Skeletal muscle tissue (tissue), 4 donors: Measurements from ENCODE around the gene PCSK6. TPM values are rescaled to one million over a fixed set of nuclear protein-coding genes. Genes with fewer than 3 reads are reported as not detected.
"Not testable (repeated sequence)": the region's sequence is repeated elsewhere in the genome, so short reads cannot be mapped to it uniquely, and the experiment has no call there.

ENCODE experiments used
- H3K27ac ChIP-seq: one replicate; pipeline ENCODE4 v1.7.0; 2013; ENCODE audit warnings: mild to moderate bottlenecking, low read depth, low read length, inconsistent platforms
- H3K27me3 ChIP-seq, 3 donors: one replicate each; pipeline ENCODE4 v1.7.0; 2013; ENCODE audit warnings: low read length in 3 of 3; ENCODE audit not compliant: control insufficient read depth in 3 of 3, insufficient read depth in 3 of 3
- H3K36me3 ChIP-seq, 3 donors: one replicate each; pipeline ENCODE4 v1.7.0; 2013; ENCODE audit warnings: low read length in 3 of 3; ENCODE audit not compliant: control insufficient read depth in 3 of 3, insufficient read depth in 3 of 3
- H3K4me1 ChIP-seq, 3 donors: one replicate each; pipeline ENCODE4 v1.7.0; 2013; ENCODE audit warnings: low read length in 3 of 3, mild to moderate bottlenecking in 3 of 3; ENCODE audit not compliant: control insufficient read depth in 3 of 3, insufficient read depth in 3 of 3
- H3K4me3 ChIP-seq, 3 donors: one replicate each; pipeline ENCODE4 v1.7.0; 2013; ENCODE audit warnings: low read length in 3 of 3
- H3K9ac ChIP-seq, 3 donors: one replicate each; pipeline ENCODE4 v1.7.0; 2013; ENCODE audit warnings: low read length in 3 of 3, mild to moderate bottlenecking in 3 of 3, moderate library complexity in 2 of 3, low read depth in 1 of 3
- H3K9me3 ChIP-seq, 3 donors: one replicate each; pipeline ENCODE4 v1.7.0; 2013; ENCODE audit warnings: low read length in 3 of 3; ENCODE audit not compliant: control insufficient read depth in 3 of 3
- total RNA-seq: library from RNA; depleted of rRNA; stranded (reverse); fragments of >200 nt; gene quantifications from one replicate; pipeline ENCODE4 v1.2.3, GENCODE V29; 2014
- donor health status: Osteomylitis.

PCSK6 gene
- total RNA-seq, 1 donor from 2014 or later: 11.5 TPM

- H3K9ac ChIP-seq: no peak overlapping the region
- no peak overlapping the region for H3K27ac ChIP-seq
- H3K9me3 ChIP-seq: no peaks in the 10 kb centered on the region
- H3K4me1 ChIP-seq: peaks cover 6 to 19% (median 15%) of the 10 kb centered on the region in 3 donors
- H3K36me3 ChIP-seq: no peaks in the 10 kb centered on the region
- no peak overlapping the region for H3K4me3 ChIP-seq
- H3K27me3 ChIP-seq: no peaks in the 10 kb centered on the region
Observed at GRCh38 chr15:101346928-101347327, 142.6 kb downstream of the PCSK6 start.

- H3K27me3 ChIP-seq: peaks cover 0 to 5% (median 0%) of the 10 kb centered on the region in 3 donors
- H3K9ac ChIP-seq: no peak overlapping the region
- H3K9me3 ChIP-seq: no peaks in the 10 kb centered on the region
- H3K27ac ChIP-seq: no peak overlapping the region
- no peaks in the 10 kb centered on the region for H3K4me1 ChIP-seq
- H3K4me3 ChIP-seq: no peak overlapping the region
- H3K36me3 ChIP-seq: no peaks in the 10 kb centered on the region
Observed at GRCh38 chr15:101342056-101342455, 147.5 kb downstream of the PCSK6 start.

GRCh38 chr15:101338502-101339057, 150.9 kb downstream of the PCSK6 start:
- H3K27me3 ChIP-seq: peaks cover 0 to 5% (median 0%) of the 10 kb centered on the region in 3 donors
- H3K27ac ChIP-seq: no peak overlapping the region
- no peaks in the 10 kb centered on the region for H3K36me3 ChIP-seq
- H3K4me1 ChIP-seq: no peaks in the 10 kb centered on the region
- no peak overlapping the region for H3K9ac ChIP-seq
- no peak overlapping the region for H3K4me3 ChIP-seq
- no peaks in the 10 kb centered on the region for H3K9me3 ChIP-seq

GRCh38 chr15:101337976-101338375, 151.5 kb downstream of the PCSK6 start:
- no peak overlapping the region for H3K9ac ChIP-seq
- no peak overlapping the region for H3K27ac ChIP-seq
- no peaks in the 10 kb centered on the region for H3K36me3 ChIP-seq
- no peaks in the 10 kb centered on the region for H3K4me1 ChIP-seq
- no peaks in the 10 kb centered on the region for H3K9me3 ChIP-seq
- H3K27me3 ChIP-seq: peaks cover 0 to 5% (median 0%) of the 10 kb centered on the region in 3 donors
- no peak overlapping the region for H3K4me3 ChIP-seq

- H3K27me3 ChIP-seq, H3K9ac ChIP-seq, H3K27ac ChIP-seq, H3K9me3 ChIP-seq, H3K4me1 ChIP-seq, H3K4me3 ChIP-seq, H3K36me3 ChIP-seq: not testable (repeated sequence)
Observed at GRCh38 chr15:101333907-101334789, 155.4 kb downstream of the PCSK6 start.

GRCh38 chr15:101332061-101332467, 157.4 kb downstream of the PCSK6 start:
- Histone ChIP-seq H3K9ac (no peak overlapping the region), H3K36me3 (no peaks in the 10 kb centered on the region), H3K4me3 (no peak overlapping the region), H3K9me3 (no peaks in the 10 kb centered on the region), H3K27me3 (peaks cover 0 to 10% (median 8%) of the 10 kb centered on the region in 3 donors), H3K4me1 (no peaks in the 10 kb centered on the region), H3K27ac (no peak overlapping the region)

- H3K27ac ChIP-seq: no peak overlapping the region
- peaks cover 0 to 14% (median 10%) of the 10 kb centered on the region in 3 donors for H3K27me3 ChIP-seq
- no peak overlapping the region for H3K4me3 ChIP-seq
- H3K4me1 ChIP-seq: no peaks in the 10 kb centered on the region
- H3K36me3 ChIP-seq: no peaks in the 10 kb centered on the region
- no peaks in the 10 kb centered on the region for H3K9me3 ChIP-seq
- no peak overlapping the region for H3K9ac ChIP-seq
Observed at GRCh38 chr15:101329867-101330380, 159.6 kb downstream of the PCSK6 start.

- H3K9me3 ChIP-seq: no peaks in the 10 kb centered on the region
- no peaks in the 10 kb centered on the region for H3K4me1 ChIP-seq
- peaks cover 0 to 1% (median 0%) of the 10 kb centered on the region in 3 donors for H3K36me3 ChIP-seq
- H3K27me3 ChIP-seq: peaks cover 0 to 14% (median 10%) of the 10 kb centered on the region in 3 donors
- H3K9ac ChIP-seq: no peak overlapping the region
- no peak overlapping the region for H3K27ac ChIP-seq
- H3K4me3 ChIP-seq: no peak overlapping the region
Observed at GRCh38 chr15:101329309-101329863, 160.1 kb downstream of the PCSK6 start.

GRCh38 chr15:101328001-101328400, 161.5 kb downstream of the PCSK6 start:
- Histone ChIP-seq H3K9me3 (no peaks in the 10 kb centered on the region), H3K36me3 (peaks cover 0 to 5% (median 0%) of the 10 kb centered on the region in 3 donors), H3K4me1 (no peaks in the 10 kb centered on the region), H3K4me3 (no peak overlapping the region), H3K9ac (no peak overlapping the region), H3K27ac (no peak overlapping the region), H3K27me3 (peaks cover 0 to 14% (median 10%) of the 10 kb centered on the region in 3 donors)
